Urinary bladder (tissue), 4 donors: Measurements from ENCODE around the gene PBX1. TPM values are rescaled to one million over a fixed set of nuclear protein-coding genes. Genes with fewer than 3 reads are reported as not detected.

Experiments used
- DNase-seq: peaks from one replicate; pipeline ENCODE4 v3.0.0-alpha.2; 2015; ENCODE audit errors: extremely low spot score
- H3K27ac ChIP-seq: one replicate; pipeline ENCODE4 v1.5.1; 2013; ENCODE audit warnings: low read depth, mild to moderate bottlenecking, moderate library complexity
- H3K36me3 ChIP-seq: one replicate; pipeline ENCODE4 v1.6.1; 2013; ENCODE audit warnings: mild to moderate bottlenecking, moderate library complexity; ENCODE audit not compliant: insufficient read depth
- H3K4me1 ChIP-seq: one replicate; pipeline ENCODE4 v1.6.1; 2013; ENCODE audit warnings: mild to moderate bottlenecking, moderate library complexity; ENCODE audit not compliant: insufficient read depth
- H3K4me3 ChIP-seq: one replicate; pipeline ENCODE4 v1.5.1; 2013; ENCODE audit warnings: low read depth, low read length
- WGBS: extraction: QIAGEN DNeasy Blood & Tissue Kit; methylation state at CpG from one replicate; pipeline ENCODE4 v1.1.7; 2013; 5-methylcytosine and 5-hydroxymethylcytosine counted together
- polyA plus RNA-seq: library from polyadenylated mRNA; stranded (reverse); fragments of 200-250 nt; gene quantifications from one replicate; pipeline ENCODE4 v1.2.3, GENCODE V29; 2013
- total RNA-seq: library from RNA; depleted of rRNA; stranded (reverse); fragments of >200 nt; gene quantifications from one replicate; pipeline ENCODE4 v1.2.3, GENCODE V29; 2014
- donor health status: healthy with polysubstance abuse.
- donor health status: healthy.

PBX1 gene
- total and polyA plus RNA-seq, 2 donors = 67.8 to 241 TPM

DNA sequence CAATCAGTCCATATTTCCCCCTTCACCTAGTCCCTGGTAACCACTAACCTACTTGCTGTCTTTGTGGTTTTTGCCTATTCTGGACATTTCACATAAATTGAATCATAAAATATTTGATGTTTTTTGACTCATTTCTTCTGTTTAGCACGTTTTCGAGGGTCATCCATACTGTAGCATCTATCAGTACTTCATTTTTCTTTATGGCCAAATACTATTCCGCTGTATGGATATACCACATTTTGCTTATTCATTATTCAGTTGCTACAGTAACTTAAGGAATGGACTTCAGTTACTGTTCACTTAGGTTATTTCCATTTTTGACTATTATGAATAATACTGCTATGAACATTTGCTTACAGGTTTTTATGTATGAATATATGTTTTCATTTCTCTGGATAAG, 12.3 kb downstream of the PBX1 start:
- Histone ChIP-seq H3K36me3 (no peaks in the 10 kb centered on the region), H3K4me3 (no peak overlapping the region), H3K4me1 (no peaks in the 10 kb centered on the region), H3K27ac (no peak overlapping the region)
- WGBS = 98% methylated on average over 3 of the region's 3 CpGs
- no peak for DNase-seq

DNA sequence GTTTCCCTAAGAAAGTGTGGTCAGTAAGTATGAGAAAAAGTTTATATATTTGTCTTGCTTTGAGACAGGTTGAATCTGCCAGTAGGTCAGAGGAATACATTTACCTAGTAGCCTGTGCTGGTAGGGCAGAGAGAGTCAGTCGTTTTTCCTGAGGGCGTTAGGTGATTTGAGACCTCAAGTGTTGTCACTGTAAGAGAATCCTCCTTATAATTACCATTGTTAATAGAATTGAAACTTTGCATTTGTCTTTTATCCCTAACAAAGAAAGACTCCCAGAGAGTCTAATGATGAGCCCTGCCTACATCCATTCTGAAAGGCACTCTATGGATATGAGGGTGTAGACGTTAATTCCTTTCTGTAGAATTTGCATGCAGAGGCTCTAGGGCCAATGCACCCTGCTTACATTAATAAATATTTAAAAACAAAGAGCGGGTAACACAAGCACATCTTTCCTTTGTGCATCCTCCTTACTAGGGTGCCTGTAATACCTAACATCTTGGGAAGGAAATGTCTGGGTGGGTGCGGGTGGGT, 16.4 kb downstream of the PBX1 start:
- no peak for DNase-seq
- 57% methylated on average over 5 of the region's 5 CpGs for WGBS
- Histone ChIP-seq H3K36me3 (no peaks in the 10 kb centered on the region), H3K4me3 (no peak overlapping the region), H3K4me1 (peaks cover 2% of the 10 kb centered on the region), H3K27ac (no peak overlapping the region)

DNA sequence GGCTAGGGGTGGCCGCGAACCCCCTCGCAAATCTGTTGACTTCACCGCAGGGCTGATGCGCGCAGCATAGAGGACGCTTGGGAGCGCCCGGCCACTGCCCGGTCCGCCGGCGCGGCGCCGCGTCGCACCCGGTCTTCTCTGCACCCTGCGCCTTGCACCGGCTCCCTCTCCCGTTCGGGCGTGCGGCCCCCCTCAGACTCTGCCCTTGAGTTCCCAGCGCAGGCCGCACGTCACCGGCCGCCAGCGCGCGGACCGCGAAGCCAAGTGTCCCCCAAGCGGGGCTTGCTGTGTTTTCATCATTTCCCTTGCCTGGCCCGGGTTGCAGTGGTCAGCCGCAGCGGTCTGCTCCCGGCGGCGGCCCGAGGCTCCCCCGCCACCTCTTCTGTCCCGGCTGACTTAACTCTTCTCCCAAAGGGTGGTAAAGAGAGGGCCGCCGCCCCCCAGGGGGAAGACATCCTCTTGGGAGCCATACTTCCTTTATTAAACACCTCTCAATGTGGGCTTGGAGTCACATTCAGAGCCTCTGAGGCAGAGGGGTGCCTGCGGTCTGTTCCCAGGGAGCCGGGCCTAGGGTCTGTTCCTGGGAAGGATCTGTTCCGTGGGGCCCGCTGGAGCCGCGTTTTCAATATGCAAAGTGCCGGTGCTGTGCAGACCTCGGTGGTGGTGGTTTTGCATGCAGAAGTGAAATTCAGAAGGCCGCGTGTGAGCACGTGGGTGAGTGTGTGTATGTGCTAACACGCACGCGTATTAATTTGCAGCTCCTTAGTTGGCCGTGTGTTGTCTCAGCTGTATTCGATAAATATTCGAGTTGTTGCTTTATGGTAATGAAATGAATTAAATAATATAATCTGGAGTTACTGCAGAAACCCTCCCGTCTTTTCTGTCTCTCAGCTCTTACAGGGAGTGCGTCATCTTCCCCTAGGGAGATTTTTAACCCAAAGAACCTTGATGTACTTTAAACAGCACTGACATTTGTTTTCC, 17.6 kb downstream of the PBX1 start:
- H3K4me1 ChIP-seq = peaks cover 2% of the 10 kb centered on the region
- no peak for DNase-seq
- no peak overlapping the region for H3K27ac ChIP-seq
- WGBS = 21% methylated on average over 66 of the region's 66 CpGs
- H3K4me3 ChIP-seq = peak overlapping the region; percentile 14
- no peaks in the 10 kb centered on the region for H3K36me3 ChIP-seq

DNA sequence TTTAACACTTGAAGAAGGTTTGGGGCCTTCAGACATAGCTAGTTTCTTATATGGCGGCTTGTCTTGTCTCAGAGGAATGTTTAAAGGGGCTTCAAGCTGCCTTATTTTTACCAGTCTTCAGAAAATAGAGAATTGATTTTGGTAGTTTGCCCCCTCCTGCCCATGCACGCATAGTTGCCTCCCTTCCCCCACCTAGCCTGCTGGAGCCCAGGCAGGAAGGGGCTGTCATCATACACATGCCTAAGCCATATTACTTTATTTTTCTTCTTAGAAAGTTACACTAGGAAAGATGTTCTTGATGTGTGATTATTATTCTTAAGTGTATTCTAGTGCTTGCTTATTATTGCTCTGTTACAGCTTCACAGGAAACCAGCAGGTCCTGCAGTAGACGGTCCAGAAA, 18.3 kb downstream of the PBX1 start:
- 51% methylated on average over 3 of the region's 3 CpGs for WGBS
- DNase-seq = no peak
- H3K36me3 ChIP-seq = no peaks in the 10 kb centered on the region
- H3K4me3 ChIP-seq = no peak overlapping the region
- H3K4me1 ChIP-seq = peaks cover 2% of the 10 kb centered on the region
- peak overlapping the region; percentile 32 for H3K27ac ChIP-seq

DNA sequence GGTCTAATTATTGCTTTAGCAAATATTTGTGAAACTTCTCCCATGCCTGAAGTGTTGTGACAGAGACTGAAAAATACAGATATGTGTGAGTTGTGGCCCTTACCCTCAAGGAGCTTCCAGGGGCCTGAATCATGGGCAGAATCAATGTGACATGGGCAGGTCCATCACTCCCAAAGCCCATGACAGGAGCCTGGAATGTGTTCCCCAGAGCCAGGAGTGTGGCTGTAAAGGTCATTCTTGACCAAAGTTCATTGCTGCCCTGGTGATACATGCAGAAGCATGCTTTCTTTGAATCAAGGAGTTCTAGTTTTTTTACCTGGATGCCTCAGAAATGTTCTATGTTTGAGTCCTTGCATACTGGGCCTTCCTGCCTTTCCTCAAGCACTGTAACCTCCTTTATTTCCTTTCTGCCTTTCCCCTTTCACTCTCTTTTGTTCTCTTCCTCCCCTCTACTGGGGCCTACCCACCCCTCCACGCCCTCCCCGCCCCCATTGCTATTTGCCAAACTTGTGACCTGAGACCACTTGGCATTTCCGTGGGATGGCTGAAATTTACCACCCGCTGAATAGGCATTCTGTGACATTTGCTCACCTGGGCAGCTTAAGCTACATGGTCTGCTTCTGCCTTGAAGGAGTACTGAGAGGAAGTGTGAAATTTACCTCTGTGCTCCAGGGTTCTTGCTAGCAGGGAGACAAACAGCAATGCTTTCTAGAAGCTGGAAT, 19.7 kb downstream of the PBX1 start:
- peaks cover 2% of the 10 kb centered on the region for H3K36me3 ChIP-seq
- H3K4me3 ChIP-seq = no peak overlapping the region
- WGBS = 68% methylated on average over 4 of the region's 4 CpGs
- peak overlapping the region; percentile 26 for H3K27ac ChIP-seq
- DNase-seq = no peak
- H3K4me1 ChIP-seq = peaks cover 2% of the 10 kb centered on the region

DNA sequence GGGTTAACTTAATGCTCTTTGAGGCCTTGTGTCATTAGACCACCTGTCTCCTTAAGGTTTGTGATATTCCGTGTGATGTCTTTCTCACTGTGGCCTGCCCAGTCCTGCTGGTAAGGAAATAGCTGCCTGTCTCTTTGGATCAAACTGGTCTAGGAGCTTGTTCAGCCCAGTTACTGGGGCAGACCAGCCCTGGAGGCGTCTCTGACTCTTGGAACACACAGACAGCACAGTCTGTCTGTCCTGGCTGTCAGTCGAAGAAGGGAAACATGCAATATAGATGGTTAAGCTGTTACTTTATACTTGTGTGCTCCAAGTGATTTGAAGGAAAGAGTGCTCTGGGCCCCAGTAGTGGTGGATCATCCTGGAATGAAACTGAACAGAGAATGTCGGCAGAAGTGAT, 20.4 kb downstream of the PBX1 start:
- no peak overlapping the region for H3K4me3 ChIP-seq
- WGBS = 40% methylated on average over 4 of the region's 4 CpGs
- DNase-seq = no peak
- peaks cover 2% of the 10 kb centered on the region for H3K36me3 ChIP-seq
- H3K27ac ChIP-seq = peak overlapping the region; percentile 46
- peaks cover 2% of the 10 kb centered on the region for H3K4me1 ChIP-seq

DNA sequence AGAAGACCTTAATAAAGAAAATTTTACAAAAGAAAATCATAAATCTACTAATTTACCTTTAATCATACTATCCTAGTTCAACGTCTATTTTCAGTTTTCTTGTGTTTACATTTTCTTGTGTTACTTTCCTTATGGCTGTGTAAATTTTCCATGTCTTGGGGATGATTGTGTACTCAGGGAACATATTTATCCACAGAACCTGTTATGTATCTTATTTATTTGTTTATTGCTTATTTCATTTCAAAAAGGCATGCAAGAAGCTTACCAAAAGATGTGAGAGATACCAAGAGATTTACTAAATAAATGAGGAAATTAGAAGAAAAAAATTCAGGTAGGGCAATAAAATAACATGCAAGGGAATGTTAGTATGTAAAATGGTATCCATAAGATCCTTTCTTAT, 22.8 kb downstream of the PBX1 start:
- peaks cover 2% of the 10 kb centered on the region for H3K4me1 ChIP-seq
- H3K36me3 ChIP-seq = peaks cover 2% of the 10 kb centered on the region
- no peak for DNase-seq
- WGBS = 47% methylated on average over 1 of the region's 1 CpG
- no peak overlapping the region for H3K4me3 ChIP-seq
- H3K27ac ChIP-seq = no peak overlapping the region

DNA sequence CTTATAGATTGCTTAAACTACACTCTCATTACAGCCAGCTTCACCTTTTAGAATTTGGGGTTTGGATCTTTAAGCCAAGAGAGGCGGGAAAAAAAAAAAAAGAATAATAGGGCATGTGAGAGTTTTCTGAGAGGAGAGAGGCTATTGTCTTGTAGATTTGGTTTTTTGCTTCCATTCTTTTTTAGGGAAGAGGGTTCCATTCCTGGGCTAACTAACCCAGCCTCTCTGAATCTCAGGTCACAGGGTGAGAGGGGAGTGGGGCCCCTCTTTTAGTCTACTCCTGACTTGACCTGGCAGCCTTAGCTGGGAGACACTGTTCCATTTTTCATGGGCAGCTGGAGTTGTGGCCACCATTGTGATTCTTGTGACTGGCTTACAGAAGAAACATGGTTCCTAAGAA, 24.2 kb downstream of the PBX1 start:
- H3K4me3 ChIP-seq = no peak overlapping the region
- no peak for DNase-seq
- H3K27ac ChIP-seq = no peak overlapping the region
- H3K36me3 ChIP-seq = peaks cover 2% of the 10 kb centered on the region
- WGBS = 73% methylated on average over 1 of the region's 1 CpG
- no peaks in the 10 kb centered on the region for H3K4me1 ChIP-seq

DNA sequence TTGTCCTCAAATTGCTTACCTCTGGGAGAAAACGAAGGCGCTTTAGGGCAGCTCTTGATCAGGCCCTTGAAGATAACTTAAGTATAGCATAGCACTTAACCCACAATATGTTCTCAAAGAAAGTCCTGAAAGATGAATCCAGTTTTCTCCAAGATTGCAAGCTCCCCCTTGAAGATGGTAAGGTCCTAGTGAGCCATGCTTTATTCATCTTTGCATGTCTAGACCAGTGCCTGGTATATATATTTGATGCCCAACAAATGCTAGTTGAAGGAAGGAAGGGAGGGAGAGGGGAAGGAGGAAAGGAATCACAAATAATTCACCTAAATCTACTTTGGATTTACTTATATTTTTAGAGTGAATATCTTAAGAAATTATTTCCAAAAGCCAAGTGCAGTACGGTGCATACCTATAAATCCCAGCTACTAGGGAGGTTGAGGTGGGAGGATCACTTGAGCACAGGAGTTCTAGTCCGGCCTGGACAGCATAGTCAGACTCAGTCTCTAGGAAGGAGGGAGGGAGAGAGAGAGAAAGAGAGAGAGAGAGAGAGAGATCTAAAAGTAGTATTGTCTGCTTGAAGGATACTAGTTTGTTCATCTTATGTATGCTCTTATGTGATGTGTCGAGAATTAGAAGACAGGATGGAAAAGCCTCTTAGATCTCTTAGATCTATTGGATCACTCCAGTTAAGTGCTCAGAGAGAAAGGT, 25.0 kb downstream of the PBX1 start:
- no peak for DNase-seq
- H3K27ac ChIP-seq = no peak overlapping the region
- WGBS = 95% methylated on average over 5 of the region's 5 CpGs
- H3K4me3 ChIP-seq = no peak overlapping the region
- H3K36me3 ChIP-seq = peaks cover 2% of the 10 kb centered on the region
- no peaks in the 10 kb centered on the region for H3K4me1 ChIP-seq

DNA sequence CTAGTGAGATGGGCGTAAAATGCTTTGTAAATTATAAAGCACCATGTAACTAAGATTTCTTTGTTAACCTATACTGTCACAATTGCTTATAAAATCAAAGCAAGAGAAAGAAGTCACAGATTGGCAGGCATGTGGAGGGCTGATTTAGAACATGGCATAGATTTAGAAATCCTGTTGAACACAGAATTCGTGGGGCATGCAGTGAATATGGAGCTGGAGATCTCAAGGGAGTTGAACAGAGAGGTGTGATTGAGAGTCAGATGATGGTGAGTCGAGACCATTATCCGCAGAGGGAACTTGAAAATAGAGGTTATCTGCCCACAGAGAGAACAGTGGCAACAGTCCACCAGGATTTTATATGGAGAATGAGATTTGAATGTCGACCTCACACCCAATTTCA, 27.6 kb downstream of the PBX1 start:
- Histone ChIP-seq H3K4me3 (no peak overlapping the region), H3K36me3 (peaks cover 2% of the 10 kb centered on the region), H3K4me1 (peaks cover 7% of the 10 kb centered on the region), H3K27ac (no peak overlapping the region)
- 58% methylated on average over 5 of the region's 5 CpGs for WGBS
- DNase-seq = no peak

DNA sequence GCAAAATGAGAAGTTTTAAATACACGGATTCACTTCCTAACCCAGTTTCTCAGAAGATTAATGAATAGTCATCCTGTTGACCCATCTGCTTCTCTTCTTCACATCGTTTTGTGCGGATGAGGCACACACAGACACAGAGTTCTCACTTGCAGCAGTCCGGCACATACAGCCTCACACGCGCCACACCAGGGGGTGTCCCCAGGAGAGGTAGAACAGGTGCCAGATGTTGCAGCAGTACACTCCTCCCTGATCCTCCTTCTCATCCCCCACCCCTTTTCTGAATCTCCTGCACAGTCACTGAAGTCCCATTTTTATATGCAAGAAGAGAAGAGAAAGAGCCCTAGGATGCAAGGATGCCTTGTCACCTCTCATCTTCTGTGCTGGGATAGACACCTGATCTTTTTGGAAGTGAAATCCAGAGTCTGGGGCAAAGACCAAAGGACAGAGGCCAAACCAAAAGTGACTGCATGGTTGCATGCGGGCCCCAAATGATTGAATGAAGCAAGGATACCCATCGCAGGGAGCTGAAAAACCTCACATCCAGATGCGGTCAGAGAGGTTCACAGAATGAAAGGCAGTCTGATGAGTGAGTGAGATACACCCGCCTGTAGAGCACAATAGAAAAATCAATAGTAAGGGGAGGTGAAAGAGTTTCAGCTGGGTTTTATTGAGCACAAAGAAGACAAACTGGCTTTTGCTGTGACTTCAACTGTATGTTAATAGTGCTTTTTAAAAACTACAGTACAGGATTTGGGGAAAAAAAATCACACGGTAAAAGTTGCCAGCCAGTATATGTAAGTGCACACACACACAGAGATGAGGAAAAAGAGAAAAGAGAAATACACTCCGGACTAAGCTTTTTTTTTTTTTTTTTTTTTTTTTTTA, 28.9 kb downstream of the PBX1 start:
- H3K27ac ChIP-seq = no peak overlapping the region
- peak; percentile 71 for DNase-seq
- peaks cover 2% of the 10 kb centered on the region for H3K36me3 ChIP-seq
- H3K4me1 ChIP-seq = peaks cover 7% of the 10 kb centered on the region
- 37% methylated on average over 12 of the region's 12 CpGs for WGBS
- H3K4me3 ChIP-seq = no peak overlapping the region

DNA sequence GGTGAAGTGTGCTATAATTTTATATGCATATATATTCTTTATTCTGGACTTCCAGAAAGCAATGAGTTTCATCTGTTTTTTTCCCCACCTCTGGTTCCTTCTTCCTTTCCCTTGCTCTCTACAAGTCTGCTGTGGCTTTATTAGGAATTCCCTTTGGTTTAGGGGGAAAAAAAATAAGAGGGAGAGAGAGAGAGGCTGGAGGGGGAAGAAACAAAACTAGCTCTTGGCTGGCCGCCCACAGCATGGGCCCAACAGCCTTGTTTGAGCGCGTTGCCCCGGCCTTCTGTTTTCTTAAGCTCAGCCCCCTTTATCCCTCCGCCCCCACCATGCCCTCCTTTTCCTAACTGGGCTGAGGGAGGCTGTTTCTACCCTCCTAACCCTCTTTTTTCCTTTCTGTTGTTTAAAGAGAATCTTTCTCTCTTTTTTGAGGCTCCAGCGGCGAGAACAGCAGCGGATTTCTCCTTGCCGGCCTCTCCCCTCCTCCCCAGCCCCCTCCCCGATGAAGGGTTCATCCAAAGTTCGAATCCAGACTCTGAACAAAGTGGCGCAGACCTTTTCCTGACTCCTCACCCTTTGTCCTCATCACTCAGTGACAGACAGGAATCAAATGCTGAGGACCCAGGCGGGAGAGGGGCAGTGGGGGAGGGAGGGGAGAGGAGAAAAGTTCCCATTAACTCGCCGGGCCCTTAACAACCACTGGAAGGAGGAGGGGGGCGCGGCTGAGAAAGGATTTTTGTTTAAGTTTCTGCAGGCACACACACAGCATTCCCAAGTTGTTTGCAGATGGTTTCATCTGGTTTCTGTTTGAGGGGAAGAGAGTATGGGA, 29.7 kb downstream of the PBX1 start:
- Histone ChIP-seq H3K36me3 (no peaks in the 10 kb centered on the region), H3K4me3 (peak overlapping the region; percentile 36), H3K27ac (peak overlapping the region; percentile 27), H3K4me1 (peaks cover 7% of the 10 kb centered on the region)
- WGBS = 9% methylated on average over 17 of the region's 17 CpGs
- peak; percentile 89 for DNase-seq
